ENCODE data around the gene XPC.

Gene XPC

GRCh38 chr3:14147617-14148016 is 30.8 kb downstream of the XPC start:
- no peak for DNase-seq (ENCODE audit: low read depth in 2 of 2)

GRCh38 chr3:14147066-14147435 is 31.4 kb downstream of the XPC start:
- no peak for DNase-seq (ENCODE audit: low read depth in 2 of 2)

GRCh38 chr3:14146381-14147065 is 31.9 kb downstream of the XPC start:
- DNase-seq (ENCODE audit: low read depth in 2 of 2) = no peak

DNA sequence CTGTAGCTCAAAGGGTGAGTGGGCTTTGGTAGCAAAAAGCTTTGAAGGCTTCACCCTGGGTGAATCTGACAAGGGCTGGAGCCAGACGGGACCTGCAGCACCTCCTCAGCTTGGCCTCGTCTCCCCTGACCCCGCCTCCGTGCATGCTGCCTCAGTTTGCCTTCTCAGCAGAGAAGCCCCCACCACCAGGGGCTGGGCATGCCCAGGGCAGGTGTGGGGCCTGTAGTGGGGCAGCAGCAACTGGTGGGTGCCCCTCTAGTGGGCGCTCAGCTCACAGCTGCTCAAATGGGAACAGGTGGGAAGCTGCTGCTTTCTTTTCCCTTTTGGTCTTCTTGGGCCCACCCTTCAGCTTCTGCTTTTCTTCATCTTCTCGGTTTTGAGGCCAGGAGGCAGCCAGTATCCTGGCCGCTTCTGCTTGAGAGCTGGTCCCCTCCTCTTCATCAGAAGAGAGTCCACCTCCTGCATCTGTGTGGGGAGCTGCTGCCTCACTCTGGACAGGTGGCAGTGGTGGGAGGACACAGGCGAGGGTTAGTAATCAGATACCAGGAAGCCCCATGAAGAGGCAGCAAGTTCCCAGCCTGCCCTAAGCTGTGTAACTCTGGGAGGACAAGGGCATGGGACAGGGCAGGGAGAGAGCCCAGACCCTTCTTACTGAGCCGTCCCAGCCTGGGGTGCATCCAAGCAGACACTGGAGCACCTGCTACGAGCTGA is 32.6 kb downstream of the XPC start:
- DNase-seq (ENCODE audit: low read depth in 2 of 2) = no peak

DNA sequence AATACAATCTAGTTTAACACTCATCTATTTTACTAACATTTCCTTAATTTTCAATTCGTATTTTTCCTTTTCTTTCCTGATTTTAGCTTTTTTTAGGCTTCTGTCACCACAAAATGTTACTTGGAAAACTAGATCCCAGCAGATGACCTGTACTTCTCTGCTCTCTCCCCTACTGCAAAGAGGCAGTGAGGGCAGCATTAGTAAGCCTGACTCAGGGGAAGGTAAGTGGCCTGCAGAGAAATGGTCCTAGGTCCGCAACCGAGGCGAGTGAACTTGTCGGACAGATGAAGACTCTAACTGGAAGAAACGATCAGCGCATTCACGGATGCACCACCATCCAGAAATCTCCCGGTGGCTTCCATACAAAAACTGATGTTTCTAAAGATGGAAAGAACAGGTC is 33.2 kb downstream of the XPC start:
- no peak for DNase-seq (ENCODE audit: low read depth in 2 of 2)

DNA sequence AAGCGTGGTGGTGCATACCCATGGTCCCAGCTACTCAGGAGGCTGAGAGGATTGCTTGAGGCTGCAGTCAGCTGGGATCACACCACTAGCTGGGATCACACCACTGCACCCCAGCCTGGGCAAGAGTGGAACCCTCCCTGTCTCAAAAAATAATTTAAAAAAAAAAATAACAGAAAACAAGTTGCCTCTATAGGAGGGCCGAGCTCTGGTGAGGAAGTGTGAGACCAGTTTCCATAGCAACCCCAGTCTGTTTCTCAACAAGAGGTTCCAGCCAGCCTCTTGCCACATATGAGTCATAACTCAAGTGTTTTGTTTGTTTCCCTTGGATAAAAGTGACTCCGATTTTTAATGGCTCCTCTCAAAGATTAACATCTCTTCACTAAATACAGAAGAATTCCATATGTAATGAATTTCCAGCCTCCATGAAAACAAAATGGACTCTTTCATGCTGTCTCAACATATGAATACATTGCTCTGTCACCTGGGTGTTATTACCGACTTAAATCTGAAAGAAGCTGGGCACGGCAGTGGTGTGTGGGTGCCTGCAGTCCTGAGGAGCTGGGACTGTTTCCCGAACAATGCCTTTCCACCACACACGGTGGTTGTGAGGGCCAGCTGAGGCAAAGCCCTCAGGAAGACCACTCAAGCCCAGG is 33.9 kb downstream of the XPC start:
- DNase-seq (ENCODE audit: low read depth in 2 of 2) = peak in 1 of 2 donors; percentile 26

- no peak for DNase-seq (ENCODE audit: low read depth in 2 of 2)
Measured at GRCh38 chr3:14143271-14144225, 34.9 kb downstream of the XPC start.

GRCh38 chr3:14142567-14143270 is 35.7 kb downstream of the XPC start:
- peak in 1 of 2 donors; percentile 13 for DNase-seq (ENCODE audit: low read depth in 2 of 2)

DNA sequence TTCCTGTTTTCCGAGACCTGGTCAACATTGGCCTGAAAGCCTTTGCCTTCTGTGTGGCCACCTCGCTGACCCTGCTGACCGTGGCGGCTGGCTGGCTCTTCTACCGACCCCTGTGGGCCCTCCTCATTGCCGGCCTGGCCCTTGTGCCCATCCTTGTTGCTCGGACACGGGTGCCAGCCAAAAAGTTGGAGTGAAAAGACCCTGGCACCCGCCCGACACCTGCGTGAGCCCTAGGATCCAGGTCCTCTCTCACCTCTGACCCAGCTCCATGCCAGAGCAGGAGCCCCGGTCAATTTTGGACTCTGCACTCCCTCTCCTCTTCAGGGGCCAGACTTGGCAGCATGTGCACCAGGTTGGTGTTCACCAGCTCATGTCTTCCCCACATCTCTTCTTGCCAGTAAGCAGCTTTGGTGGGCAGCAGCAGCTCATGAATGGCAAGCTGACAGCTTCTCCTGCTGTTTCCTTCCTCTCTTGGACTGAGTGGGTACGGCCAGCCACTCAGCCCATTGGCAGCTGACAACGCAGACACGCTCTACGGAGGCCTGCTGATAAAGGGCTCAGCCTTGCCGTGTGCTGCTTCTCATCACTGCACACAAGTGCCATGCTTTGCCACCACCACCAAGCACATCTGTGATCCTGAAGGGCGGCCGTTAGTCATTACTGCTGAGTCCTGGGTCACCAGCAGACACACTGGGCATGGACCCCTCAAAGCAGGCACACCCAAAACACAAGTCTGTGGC is 36.6 kb downstream of the XPC start:
- no peak for DNase-seq (ENCODE audit: low read depth in 2 of 2)

GRCh38 chr3:14141144-14141543 is 37.3 kb downstream of the XPC start:
- no peak for DNase-seq (ENCODE audit: low read depth in 2 of 2)

DNA sequence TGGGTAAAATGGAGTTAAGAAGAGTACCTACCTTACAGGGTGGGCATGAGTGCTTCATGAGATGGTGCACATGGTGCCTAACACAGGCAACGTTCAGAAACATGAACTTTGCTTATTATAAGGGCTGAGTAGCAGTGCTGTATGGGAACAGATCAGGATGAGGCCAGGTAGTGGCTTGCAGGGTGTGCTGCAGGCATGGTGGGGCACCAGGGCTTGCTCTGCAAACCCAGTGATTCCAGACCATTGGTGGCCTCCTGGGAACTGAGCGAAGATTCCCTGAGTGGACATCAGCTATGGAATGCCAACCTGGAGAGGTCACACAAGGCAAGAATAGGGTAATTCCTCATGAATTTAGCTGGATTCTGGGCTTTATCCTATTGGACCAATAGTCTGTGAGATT is 37.7 kb downstream of the XPC start:
- no peak for DNase-seq (ENCODE audit: low read depth in 2 of 2)

DNA sequence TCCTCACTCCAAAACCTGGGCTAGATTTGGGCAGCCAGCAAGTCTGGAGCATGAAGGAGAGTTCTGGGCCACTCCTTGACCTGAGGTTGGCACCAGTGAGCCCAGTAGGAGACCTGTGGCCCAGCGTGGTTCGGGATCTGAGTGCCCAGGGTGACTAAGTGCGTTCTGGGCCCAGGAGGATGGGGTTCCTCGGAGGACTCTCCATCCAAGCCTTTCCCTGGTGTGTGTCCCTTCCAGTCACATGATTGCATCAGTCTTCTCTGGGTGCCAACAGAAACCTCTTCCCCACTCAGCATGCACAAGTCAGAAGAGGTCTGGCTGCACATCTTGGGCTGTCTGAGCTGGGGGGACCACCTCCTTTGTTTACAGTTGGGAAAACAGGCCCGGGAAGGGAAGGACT is 38.6 kb downstream of the XPC start:
- no peak for DNase-seq (ENCODE audit: low read depth in 2 of 2)

- no peak for DNase-seq (ENCODE audit: low read depth in 2 of 2)
Measured at GRCh38 chr3:14138878-14139655, 39.3 kb downstream of the XPC start.

DNA sequence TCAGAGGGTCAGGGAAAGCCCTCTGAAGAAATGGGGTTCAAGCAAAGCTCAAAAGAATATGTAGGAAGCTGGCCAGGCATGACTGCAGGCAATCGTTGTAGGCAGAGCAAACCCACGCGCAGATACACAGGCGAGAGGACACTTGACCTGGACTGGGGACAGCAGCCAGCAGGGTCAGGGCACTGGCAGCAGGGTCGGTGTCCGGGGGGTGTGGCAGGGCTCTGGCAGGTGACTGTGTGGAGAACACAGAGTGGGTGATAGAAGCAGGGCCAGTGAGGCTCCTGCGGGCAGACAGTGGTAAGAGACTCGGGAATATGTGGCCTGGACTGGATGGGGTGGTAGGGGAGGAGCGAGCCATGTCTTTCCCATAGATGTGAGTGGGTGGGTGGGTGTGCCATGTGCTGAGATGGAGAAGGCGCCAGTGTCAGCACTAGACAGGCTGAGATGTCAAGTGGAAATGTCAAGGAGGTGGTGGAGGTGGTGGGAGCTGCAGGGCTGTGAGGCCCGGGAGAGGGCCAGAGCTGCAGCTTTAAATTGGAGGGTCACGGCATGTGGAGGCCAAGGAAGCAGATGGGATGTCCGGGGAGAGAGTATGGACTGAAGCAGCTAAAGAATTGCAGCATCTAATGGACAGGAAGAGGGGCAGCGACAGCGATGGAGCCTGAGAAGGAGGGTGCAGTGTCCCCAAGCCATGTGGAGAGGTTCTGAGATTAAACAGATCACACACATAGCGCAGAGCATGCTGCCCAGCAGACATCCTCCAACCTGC is 40.1 kb downstream of the XPC start:
- DNase-seq (ENCODE audit: low read depth in 2 of 2) = no peak

DNA sequence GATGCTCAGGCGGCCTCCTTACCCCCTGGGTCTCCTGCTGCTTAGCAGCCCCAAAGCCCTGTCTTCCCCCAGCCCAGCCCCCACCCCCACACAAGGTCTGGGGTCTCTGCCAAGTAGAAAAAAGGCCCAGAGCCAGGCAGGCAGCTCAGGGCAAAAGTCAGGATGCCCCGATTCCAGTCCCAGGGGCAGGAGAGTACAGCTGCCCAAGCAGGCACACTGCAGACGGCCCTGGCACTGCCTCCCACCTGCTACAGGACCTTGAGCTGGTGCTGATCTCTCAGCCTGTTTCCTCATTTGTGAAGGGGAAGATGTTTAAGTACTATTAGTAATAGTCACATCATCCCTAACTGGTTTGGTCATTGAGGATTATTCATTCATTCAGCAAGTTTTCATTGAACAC is 41.0 kb downstream of the XPC start:
- no peak for DNase-seq (ENCODE audit: low read depth in 2 of 2)

DNA sequence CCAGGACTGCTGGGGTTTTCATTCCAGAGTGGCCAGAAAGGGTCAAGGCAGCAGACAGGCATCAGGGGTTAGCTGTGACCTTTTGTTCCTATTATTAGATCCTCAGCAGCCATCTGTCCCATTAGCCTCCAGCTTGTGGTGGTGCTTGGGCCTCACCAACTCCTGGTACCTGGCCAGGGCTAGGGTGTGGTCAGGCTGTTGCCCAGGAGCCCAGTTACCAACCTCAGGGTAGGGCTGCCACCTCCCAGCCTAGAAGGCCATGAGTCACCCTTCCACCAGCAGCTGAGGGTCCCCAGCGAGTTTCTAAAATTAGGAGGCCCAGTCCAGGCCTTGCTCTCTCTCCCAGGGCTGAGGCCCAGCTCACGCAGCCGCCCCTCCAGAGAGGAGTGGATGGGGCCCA is 41.4 kb downstream of the XPC start:
- no peak for DNase-seq (ENCODE audit: low read depth in 2 of 2)

GRCh38 chr3:14135581-14135980 is 42.8 kb downstream of the XPC start:
- no peak for DNase-seq (ENCODE audit: low read depth in 2 of 2)

GRCh38 chr3:14134291-14134690 is 44.1 kb downstream of the XPC start:
- DNase-seq (ENCODE audit: low read depth in 2 of 2) = no peak

- DNase-seq (ENCODE audit: low read depth in 2 of 2) = no peak
Measured at GRCh38 chr3:14133876-14134275, 44.5 kb downstream of the XPC start.
